SHP77 treated with DMSO at 0.1 percent for 48 hours (cell line): Measurements from ENCODE around the gene TLE4.

ENCODE experiments used
- DNase-seq: peaks from one replicate; lab custom pipeline; 2025; lab: John Stamatoyannopoulos, UW

Gene TLE4

DNA sequence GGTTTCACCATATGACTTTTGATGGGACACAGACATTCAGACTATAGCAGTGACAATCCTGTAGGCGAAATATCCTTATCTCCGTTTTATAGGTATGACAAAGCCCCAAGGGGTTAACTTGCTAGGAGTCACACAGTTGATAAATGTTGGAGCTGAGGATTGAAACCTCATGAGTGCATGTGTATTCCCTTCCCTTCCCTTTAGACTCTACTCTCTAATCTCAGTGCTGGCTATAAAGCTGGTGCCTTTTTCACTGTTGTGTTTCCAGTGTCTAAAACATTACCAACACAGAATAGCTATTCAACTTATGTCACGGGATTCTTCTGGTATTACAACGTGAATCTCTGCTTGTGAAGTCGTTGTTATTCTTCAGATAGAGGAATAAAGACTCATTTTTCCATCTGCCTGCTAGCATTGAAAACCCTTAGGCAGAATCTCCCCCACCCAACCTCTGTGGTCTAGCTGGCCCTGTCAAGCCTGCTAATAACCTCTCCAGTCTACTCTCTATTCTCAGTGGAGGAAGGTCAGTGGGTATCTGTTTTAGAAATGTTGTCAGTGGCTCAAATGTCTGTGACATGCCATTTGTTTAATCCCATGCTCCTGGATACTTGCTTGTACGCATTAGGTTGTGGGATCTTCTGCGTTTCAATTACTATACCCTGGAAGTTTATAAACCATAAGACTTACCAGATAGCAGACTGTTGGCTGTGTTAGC lies 121.2 kb downstream of the TLE4 start:
- no peak for DNase-seq

DNA sequence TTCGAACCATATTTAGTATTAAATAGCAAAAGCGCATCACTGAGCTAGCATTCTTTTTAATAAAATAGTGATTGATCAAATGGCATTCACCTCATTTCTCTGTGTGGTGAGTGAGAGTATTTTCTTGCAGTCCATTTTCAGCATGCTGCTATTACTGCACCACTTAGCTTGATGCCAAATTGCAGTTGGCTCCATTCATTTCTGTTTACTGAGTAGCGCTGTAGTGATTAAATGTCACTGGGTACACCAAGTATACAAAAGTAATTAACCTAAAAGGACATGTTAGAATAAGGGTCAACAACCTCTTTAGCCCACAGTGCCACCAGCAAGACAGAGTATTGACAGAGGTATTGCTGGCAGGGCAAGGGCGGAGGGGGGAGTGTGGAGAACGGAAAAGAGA lies 122.0 kb downstream of the TLE4 start:
- no peak for DNase-seq

DNA sequence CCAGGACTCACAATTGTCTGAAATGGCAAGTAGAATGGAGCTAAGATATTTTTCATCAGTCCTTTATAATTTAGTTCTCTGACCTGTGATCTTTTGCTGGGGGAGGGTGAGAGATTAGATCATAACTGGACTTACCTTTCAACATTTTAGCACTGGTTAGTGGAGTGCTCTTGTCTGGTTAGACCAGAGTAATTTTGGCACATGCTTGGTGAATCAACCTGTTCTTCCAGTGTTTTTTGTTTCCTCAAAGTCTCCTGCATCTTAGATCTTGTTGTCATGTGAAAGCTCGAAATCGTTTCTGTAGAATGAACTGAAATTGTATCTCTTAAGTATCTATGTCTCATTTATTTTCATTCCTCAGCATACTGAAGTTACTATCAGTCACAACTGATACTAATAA lies 122.4 kb downstream of the TLE4 start:
- DNase-seq = no peak

DNA sequence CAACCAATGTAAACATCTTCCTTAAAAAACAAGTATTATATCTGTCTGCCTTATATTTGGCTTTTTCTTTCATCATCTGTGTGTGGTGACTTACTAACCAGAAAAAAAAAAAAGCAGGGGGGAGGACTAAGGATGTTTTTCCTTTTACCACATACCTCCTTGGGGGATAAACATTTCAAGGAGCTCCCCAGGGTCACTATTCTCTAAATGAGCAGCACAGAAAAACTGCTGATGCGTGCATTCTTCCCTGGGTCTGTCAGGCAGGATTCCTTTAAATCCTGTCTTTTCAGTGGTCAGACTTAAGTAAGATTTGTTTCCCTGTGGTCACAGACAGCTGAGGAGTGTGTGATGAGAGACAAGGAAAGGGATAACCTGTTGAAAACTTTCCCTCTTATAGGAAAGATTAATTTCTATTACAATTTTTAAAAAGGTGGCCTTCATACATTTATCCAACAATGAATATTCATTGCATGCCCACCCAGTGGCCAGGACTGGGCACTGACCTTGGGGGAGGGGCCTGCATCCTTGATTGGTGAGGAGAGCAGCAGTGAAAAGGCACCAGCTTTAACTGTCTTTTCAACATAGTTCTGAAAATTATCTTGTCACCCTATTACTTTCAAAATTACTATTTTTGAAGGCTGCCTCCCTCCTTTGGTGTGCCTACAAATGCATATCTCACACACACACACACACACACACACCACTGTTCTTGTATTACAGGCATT lies 123.1 kb downstream of the TLE4 start:
- no peak for DNase-seq

DNA sequence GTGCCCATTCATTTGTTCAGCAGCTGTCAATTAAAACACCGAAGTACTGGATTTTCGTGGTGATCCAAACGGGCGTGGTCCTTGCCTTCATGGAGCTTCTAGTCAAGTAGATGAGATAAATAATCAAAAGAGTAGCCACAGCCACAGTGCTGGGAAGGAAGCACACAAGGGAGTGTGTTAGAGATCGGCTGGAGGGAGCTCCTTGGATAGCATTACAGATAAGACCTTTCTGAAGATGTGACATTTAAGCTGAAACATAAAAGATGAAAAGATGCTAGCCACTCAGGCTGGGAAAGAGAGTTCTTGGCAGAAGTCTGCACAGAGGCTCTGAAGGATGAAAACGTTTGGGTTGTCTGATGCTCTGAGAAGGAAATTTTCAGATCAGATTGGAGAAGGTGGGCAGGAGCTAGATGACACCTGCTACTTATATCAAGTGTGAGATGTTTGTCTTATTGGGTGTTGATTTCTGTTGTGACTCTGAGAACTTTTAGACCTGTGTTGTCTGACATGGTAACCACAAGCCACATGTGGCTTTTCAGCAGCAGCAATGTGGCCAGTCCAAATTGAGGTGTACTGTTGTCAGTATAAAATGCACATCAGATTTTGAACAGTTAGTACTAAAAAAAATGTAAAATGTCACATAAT lies 123.9 kb downstream of the TLE4 start:
- no peak for DNase-seq

DNA sequence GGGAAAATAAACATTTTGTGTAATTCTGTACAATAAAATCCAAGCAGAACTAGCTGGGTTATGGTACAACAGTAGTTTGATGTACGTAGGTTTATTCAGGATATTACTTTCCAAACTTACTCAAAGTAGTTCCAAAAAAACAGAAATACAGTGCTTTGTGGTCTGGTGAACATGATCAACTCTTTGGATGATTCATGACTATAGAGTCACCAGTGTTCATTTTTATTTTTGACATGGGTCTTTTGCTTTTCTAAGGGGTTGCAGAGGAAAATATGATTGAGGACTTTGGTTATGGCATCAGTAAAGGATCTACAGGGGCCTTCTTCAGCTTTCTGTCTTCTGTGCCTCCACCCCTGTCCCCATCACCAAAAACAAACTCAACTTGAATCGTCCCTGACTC lies 127.2 kb downstream of the TLE4 start:
- DNase-seq = no peak

DNA sequence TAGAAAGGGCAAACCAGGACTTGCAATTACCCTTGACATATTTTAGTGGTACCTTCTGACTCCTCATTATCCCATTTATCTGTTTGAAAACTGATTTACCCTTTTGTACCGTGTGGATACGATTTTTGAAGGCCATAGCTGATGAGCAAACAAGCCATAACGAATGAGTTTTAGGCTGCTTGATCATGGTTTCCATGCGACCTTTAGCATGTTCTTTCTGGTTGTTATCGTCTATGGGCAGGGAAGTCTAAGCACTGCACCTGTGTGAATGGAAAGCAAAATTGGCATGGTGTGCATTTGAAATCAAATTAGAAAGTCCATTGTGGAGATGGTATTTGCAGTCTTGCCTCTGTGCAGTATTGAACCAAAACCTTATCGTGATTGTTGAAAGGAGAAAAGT lies 127.7 kb downstream of the TLE4 start:
- DNase-seq = no peak

DNA sequence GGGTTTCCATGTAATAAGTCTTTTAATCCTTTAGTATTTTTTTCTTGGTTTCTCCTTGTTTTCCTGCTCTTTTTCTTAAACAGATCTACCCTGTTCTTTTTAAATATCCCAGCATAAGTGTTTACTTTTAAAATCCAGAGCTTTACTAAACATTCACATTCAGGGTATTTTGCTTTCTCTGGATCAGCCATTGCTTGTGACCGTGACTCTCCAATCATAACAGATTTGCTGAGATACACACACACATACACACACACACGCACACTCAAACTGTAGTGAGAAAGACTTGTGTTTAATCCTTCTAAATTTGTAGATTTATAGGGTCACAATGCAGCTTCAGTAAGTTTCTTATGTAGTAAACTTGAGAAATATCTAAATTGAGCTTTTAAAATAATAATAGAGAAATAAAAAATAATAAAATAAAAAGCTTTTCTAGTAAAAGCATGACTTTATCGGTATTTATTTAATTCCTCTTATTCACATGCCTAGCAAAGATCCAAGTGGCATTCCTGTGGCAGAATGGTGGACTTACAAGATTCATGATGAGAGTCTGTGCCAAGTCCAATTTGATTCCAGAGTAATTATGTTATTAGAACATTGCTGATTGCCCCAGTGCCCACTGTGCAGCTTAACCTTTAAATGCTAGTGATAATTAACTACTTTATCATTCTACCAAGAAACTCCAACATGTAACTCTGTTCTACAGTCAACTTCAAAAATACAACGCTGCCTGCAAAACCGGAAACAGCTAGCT lies 129.0 kb downstream of the TLE4 start:
- DNase-seq = no peak

DNA sequence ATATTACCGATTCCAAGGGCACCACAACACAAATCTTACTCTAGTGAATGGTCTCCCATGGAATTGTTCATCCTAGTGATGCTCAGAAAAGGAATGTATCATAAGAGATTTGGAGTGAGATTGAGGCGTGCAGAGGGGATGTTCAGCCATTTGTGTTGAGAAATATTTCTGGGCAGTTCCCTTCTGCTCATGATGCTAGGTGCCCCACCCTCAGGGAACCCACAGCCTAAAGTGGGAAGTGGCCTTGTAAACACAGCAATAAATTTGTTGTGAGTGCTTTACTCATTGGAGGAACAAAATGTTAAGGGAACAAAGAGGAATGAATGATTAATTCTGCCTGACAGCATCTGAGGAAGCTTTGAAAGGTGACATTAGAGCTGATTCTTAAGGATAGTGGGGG lies 129.9 kb downstream of the TLE4 start:
- no peak for DNase-seq

DNA sequence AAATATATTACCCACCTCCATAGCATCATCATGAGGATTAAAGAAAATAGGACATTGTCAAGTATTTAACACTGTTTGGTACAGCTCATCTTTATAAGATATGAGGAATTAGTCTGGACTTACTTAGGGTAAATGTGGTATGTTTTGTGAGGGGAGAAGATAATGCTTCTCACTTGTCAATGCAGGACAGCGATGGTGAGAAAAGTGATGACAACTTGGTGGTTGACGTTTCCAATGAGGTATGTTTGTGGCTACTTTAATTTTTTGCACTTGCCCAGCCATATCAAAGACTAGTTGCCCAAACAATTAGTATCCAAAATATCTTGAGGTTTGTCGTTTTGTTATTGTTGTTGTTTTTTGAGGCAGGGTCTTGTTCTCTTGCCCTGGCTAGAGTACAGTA lies 133.9 kb downstream of the TLE4 start:
- no peak for DNase-seq

DNA sequence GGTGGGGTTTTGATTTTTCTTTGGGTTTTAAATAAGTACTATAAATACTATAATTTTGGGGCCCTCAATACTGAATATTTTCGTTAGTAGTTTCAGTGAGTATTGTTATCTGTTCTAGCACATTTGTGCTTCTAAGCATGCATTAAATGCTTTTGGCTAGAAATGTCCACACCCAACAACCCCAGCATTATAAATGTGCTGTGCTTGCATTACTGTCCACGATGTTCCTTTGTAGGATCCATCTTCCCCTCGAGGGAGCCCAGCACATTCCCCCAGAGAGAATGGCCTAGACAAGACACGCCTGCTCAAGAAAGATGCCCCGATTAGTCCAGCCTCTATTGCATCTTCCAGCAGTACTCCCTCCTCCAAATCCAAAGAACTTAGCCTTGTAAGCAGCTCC lies 134.7 kb downstream of the TLE4 start:
- DNase-seq = no peak

DNA sequence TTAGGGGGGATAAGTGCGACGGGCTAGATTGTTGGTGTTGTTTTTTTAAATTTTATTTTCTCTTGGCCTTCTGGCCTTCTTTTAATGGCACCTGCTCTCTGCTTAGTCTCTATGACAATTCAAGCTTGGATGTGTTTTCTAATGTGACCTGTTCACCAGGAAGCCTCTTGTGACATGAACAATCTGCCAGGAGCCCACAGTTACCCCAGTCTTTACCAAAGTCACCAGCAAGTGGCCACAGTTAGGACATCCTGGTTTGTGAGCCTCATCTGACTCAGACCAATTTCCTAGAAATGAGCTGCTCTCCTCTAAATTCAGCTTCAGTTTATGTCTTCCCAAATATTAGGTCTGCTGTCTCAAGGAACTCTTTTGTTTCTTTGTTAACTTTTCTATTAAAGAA lies 135.8 kb downstream of the TLE4 start:
- no peak for DNase-seq

DNA sequence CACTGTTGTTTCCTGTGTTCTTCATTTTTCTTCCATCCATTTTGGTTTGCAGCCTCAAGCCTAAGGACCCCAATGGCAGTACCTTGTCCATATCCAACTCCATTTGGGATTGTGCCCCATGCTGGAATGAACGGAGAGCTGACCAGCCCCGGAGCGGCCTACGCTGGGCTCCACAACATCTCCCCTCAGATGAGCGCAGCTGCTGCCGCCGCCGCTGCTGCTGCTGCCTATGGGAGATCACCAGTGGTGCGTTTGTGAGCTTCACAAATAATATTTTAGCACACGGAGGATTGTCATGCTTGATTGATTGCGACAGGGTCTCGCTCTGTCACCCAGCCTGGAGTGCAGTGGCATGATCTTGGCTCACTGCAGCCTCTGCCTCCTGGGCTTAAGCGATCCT lies 136.8 kb downstream of the TLE4 start:
- no peak for DNase-seq

DNA sequence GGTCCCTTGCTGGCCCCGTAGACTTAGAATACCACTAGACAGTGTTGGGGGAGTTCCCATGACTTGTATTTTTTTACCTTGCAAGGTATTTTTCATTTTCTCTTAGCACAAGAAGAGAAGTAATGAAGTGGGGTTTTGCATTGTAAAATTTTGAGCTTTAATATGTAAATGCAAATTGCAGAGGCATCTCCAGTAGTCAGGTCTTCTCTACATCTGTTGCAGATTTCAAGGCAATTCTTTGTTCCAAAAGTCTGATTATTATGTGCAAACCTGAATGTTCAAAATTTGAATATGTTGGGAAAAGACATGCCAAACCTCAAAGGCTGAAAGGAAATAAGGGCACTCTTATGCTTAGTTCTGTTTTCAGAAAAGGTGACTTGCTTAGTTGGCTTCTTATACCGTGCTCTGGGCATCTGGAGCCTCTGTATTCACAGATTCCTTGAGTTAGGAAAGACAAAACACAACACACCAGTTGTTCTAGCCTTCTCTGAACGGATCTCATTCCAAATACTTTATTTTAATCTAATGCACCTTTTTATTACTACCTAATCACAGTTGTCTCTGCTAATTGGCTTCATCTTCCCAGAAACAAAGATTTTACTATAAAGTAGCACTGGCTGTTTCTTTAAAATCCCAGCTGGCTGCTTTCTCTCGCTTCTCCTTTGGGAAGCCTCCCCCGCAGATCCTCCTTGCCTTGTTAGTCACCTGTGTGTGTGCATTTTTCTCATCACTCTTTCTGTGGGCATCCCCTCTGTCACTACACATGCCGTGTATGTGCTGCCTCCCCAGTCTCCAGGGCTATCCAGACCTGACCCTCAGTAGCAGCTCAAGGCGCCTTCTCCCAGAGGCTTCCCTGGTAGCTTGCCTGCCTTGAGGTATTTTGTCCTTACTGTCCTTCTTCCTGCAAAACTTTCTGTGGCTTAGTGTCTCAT lies 138.2 kb downstream of the TLE4 start:
- no peak for DNase-seq

DNA sequence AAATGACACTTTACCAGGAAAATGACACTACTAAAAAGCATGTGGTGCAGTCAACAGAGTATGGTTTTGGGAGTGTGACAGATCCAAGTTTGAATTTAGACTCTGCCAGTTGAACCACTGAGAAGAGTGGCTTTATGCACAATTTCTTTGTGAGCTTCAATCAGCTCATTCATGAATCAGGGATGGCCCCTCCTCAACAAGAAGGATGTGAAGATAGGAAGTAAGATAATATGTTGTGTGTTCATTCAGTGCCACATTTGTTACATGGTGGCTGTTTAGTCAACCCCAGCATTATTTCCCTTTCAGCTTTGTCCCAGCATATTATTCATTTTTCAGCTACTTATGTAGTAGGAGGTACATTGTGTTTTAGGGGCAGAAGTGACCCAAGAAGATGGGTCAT lies 140.1 kb downstream of the TLE4 start:
- DNase-seq = no peak

DNA sequence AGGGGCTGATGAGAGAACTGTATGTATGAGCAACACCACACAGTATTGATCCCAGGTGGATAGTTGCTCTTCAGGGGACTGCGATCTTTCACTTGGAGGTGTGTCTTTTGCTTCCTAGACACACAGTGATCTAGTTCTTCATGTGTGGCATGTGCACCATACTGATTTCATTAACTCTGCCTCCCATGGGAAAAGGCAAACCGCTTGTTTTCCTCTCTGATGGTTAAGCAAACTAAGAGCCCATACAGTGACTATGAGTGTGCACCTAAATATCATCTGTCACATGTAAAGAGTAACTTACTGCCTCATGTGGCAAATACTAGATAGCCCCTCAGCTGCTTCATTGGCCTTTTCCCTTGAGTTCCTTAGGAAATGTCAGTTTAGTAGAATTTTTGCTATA lies 147.3 kb downstream of the TLE4 start:
- no peak for DNase-seq

DNA sequence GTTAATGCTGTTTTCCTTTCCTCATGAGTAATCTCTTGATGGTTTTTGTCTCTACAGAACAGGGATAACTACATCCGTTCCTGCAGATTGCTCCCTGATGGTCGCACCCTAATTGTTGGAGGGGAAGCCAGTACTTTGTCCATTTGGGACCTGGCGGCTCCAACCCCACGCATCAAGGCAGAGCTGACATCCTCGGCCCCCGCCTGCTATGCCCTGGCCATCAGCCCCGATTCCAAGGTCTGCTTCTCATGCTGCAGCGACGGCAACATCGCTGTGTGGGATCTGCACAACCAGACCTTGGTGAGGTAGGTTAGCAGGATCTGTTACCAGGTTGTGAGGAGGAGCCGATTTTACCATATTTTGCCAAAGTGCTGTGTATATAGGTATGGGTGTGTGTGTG lies 148.2 kb downstream of the TLE4 start:
- no peak for DNase-seq

DNA sequence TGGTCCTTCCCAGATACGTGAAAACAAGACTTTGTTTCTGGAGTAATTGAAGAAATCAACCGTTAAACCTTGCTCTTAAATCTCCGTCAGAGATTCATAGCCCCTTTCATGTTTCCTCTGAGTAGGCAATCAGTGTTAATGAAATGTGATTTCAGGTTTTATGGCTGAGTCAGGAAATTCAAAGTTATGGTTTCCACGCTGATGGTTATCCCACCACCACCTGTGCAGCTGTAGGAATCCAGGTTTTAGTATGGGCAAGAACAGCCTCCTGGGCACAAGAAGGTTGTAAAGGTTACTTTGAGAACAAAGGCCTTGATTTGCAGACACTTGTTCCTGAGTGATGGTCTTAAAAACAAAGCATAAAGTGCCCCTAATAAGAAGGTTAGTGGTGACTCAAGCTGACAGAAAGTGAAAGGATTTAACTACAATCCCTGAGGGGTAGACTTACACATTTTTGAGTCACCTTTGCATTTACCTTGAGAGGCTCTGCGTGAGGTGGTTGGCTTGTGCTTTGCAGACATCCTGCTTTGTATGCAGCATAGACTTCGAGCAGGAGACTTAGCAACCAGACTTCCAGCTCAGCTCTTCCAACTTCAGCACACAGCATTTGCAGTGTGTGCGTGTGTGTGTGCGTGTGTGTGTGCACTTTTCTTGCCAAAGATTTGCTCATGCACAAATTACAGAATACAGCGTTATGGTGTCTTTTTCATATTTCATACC lies 159.6 kb downstream of the TLE4 start:
- DNase-seq = no peak

DNA sequence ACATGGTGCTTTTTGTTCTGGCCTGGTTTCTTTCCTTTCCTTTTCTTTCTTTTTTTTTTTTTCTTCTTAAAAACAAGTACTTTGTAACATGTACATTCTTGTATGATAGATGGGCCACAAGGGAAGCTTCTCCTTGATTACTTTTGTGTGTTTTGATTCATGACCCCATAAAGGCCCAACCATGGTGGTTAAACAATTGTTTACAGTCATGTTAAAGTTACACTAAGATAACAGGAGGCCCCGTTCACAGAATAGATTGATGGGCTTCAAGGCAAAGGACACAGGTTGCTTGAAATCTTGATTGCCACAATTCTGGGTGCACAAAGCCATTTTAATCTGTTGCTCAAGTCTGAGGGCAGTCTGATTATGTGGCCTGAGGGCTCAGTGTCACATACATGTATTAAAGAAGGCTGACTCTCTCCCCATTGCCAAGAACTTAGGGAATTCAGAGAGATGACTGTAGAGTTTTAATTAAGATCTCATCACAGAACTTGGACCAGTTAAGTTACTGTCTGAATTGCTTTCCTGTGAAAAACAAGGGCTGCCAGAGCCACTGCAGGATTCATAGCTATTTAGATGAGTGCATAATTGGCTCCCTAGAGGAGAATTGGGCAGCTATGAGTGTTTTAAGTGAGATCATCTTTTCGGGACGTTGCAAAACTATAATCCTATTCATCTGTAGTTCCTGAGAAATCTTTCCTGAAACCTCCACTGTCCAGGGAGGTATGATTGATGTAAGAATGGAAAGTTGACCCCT lies 163.4 kb downstream of the TLE4 start:
- no peak for DNase-seq

DNA sequence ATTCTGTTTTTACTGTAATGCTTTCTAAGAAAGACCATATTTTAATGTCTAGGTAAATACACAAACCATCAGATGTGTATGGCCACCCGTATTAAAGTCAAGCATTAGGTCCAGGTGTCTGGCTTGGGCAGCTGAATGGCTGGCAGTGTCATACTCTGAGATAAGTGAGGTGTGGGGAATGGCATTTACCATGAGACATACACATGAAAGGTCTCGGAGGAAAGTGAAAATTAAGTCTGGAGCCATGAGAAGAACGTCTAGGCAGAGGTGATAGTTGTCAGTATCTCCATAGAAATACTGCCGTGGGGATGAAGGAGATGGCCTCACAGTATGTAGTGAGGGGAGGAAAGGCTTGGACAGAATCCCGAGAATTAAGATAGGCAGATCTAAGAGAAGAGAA lies 164.3 kb downstream of the TLE4 start:
- no peak for DNase-seq
